ENCODE results near the gene DISC1. TPM values are rescaled to one million over a fixed set of nuclear protein-coding genes. Genes with fewer than 3 reads are reported as not detected.

DISC1 gene
- total RNA-seq, 2 donors from 2014 or later, result 6.7 to 9.3 TPM

GRCh38 chr1:232038706-232039677, 412.4 kb downstream of the DISC1 start:
- TF ChIP-seq CTCF (IDR thresholded peaks at IDR 0.05) (no peak), POLR2A (IDR thresholded peaks at IDR 0.05) (no peak), POLR2AphosphoS5 (IDR thresholded peaks at IDR 0.05) (no peak)
- 85% methylated on average over 8 of the region's 8 CpGs for WGBS
- DNase-seq (ENCODE audit: low spot score), result no peak
- H3K27me3 ChIP-seq (replicated peaks; ENCODE audit: insufficient read depth), result no peaks in the 10 kb centered on the region
- intact Hi-C loops (cut with DNase I), result no loop called here
- H3K4me3 ChIP-seq, result no peak overlapping the region
- no peak overlapping the region for H3K27ac ChIP-seq
- no peaks in the 10 kb centered on the region for H3K36me3 ChIP-seq
- no peaks in the 10 kb centered on the region for H3K4me1 ChIP-seq (replicated peaks)
- no peaks in the 10 kb centered on the region for H3K9me3 ChIP-seq

- H3K9me3 ChIP-seq, result no peaks in the 10 kb centered on the region
- H3K4me3 ChIP-seq, result no peak overlapping the region
- no peaks in the 10 kb centered on the region for H3K27me3 ChIP-seq (replicated peaks; ENCODE audit: insufficient read depth)
- no peaks in the 10 kb centered on the region for H3K4me1 ChIP-seq (replicated peaks)
- intact Hi-C loops (cut with DNase I), result no loop called here
- no peak for DNase-seq (ENCODE audit: low spot score)
- 100% methylated on average over 3 of the region's 3 CpGs for WGBS
- no peaks in the 10 kb centered on the region for H3K36me3 ChIP-seq
- no peak overlapping the region for H3K27ac ChIP-seq
- no peak for TF ChIP-seq CTCF (IDR thresholded peaks at IDR 0.05)
- no peak for TF ChIP-seq POLR2AphosphoS5 (IDR thresholded peaks at IDR 0.05)
- no peak for TF ChIP-seq POLR2A (IDR thresholded peaks at IDR 0.05)
These were observed 413.7 kb downstream of the DISC1 start for GRCh38 chr1:232040260-232040659.

DNA sequence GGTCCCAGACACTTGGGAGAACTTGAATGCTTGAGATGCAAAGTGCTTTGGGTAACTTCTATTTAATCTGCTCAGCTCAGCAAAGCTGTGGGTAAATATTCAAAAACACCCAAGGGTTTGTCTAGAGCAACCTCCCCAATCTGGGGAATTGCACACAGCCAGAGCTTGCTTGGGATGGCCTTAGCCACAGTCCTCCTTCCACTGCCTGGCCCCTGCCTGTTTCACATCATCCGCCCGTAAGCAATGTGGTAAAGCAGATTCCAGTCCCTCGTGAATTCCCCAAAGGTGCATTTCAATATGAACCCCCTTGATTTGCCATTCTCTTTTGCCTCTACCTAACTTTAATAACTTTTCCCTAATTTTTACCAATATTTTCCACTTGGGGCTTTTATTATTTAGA, 418.1 kb downstream of the DISC1 start:
- Histone ChIP-seq H3K27me3 (replicated peaks; ENCODE audit: insufficient read depth) (no peaks in the 10 kb centered on the region), H3K4me1 (replicated peaks) (no peaks in the 10 kb centered on the region), H3K9me3 (no peaks in the 10 kb centered on the region), H3K4me3 (no peak overlapping the region), H3K27ac (no peak overlapping the region), H3K36me3 (no peaks in the 10 kb centered on the region)
- 94% methylated on average over 3 of the region's 3 CpGs for WGBS
- no peak for DNase-seq (ENCODE audit: low spot score)
- intact Hi-C loops (cut with DNase I), result no loop called here
- TF ChIP-seq POLR2A (IDR thresholded peaks at IDR 0.05) (no peak), POLR2AphosphoS5 (IDR thresholded peaks at IDR 0.05) (no peak), CTCF (IDR thresholded peaks at IDR 0.05) (no peak)

- intact Hi-C loops (cut with DNase I), result no loop called here
- DNase-seq (ENCODE audit: low spot score), result no peak
These were observed 418.8 kb downstream of the DISC1 start for GRCh38 chr1:232045139-232045994.

More at GRCh38 chr1:232045139-232045994, 418.8 kb downstream of the DISC1 start:
- 67% methylated on average over 8 of the region's 8 CpGs for WGBS
- H3K4me3 ChIP-seq, result no peak overlapping the region
- H3K27ac ChIP-seq, result no peak overlapping the region
- TF ChIP-seq POLR2A (IDR thresholded peaks at IDR 0.05) (no peak), POLR2AphosphoS5 (IDR thresholded peaks at IDR 0.05) (no peak), CTCF (IDR thresholded peaks at IDR 0.05) (no peak)
- no peaks in the 10 kb centered on the region for H3K4me1 ChIP-seq (replicated peaks)
- H3K9me3 ChIP-seq, result no peaks in the 10 kb centered on the region
- H3K27me3 ChIP-seq (replicated peaks; ENCODE audit: insufficient read depth), result no peaks in the 10 kb centered on the region
- H3K36me3 ChIP-seq, result no peaks in the 10 kb centered on the region
